GM18907 (cell line): ENCODE measurements around the gene RABGGTA.

Experiments used
- ATAC-seq: cut with Tn5 transposase; IDR thresholded peaks from one replicate; pipeline ENCODE4 v1.9.1; 2021; ENCODE audit warnings: mild to moderate bottlenecking, moderate library complexity; ENCODE audit not compliant: unreplicated experiment

The RABGGTA gene

GRCh38 chr14:24280797-24281460 lies 9.5 kb upstream of the RABGGTA start:
- ATAC-seq, result no peak

GRCh38 chr14:24279301-24280186 lies 8.1 kb upstream of the RABGGTA start:
- ATAC-seq, result peak; percentile 74

- ATAC-seq, result no peak
Measured at GRCh38 chr14:24278424-24278823, 7.0 kb upstream of the RABGGTA start.

GRCh38 chr14:24277606-24278321 lies 6.4 kb upstream of the RABGGTA start:
- no peak for ATAC-seq

- no peak for ATAC-seq
Measured at GRCh38 chr14:24277071-24277470, 5.7 kb upstream of the RABGGTA start.

GRCh38 chr14:24274101-24274543 lies 2.7 kb upstream of the RABGGTA start:
- ATAC-seq, result peak; percentile 50

- no peak for ATAC-seq
Measured at GRCh38 chr14:24273422-24273998, 2.1 kb upstream of the RABGGTA start.

GRCh38 chr14:24272467-24272866 lies 1.1 kb upstream of the RABGGTA start:
- ATAC-seq, result no peak

- no peak for ATAC-seq
Measured at GRCh38 chr14:24271834-24272263, 452 bp upstream of the RABGGTA start.

GRCh38 chr14:24270537-24271133 lies 762 bp downstream of the RABGGTA start:
- ATAC-seq, result no peak

GRCh38 chr14:24269910-24270536 lies 1.4 kb downstream of the RABGGTA start:
- no peak for ATAC-seq

GRCh38 chr14:24269368-24269767 lies 2.0 kb downstream of the RABGGTA start:
- ATAC-seq, result no peak

- ATAC-seq, result no peak
Measured at GRCh38 chr14:24268225-24268624, 3.2 kb downstream of the RABGGTA start.

- no peak for ATAC-seq
Measured at GRCh38 chr14:24267516-24267915, 3.9 kb downstream of the RABGGTA start.

- no peak for ATAC-seq
Measured at GRCh38 chr14:24266344-24267244, 4.8 kb downstream of the RABGGTA start.

GRCh38 chr14:24264298-24264697 lies 7.1 kb downstream of the RABGGTA start:
- no peak for ATAC-seq

- ATAC-seq, result no peak
Measured at GRCh38 chr14:24263848-24264247, 7.5 kb downstream of the RABGGTA start.

- ATAC-seq, result no peak
Measured at GRCh38 chr14:24262821-24263733, 8.3 kb downstream of the RABGGTA start, which contains the start of gene TGM1. TGM1 (minus strand) TSS chr14:24263177; CDS start chr14:24262352, 825 bp downstream.
